Measurements from ENCODE around the gene RARRES2. TPM values are rescaled to one million over a fixed set of nuclear protein-coding genes. Genes with fewer than 3 reads are reported as not detected.

Gene RARRES2
- polyA plus RNA-seq, 1 of the 3 experiments (the other 2 are of a cell fraction): 0.43 TPM

DNA sequence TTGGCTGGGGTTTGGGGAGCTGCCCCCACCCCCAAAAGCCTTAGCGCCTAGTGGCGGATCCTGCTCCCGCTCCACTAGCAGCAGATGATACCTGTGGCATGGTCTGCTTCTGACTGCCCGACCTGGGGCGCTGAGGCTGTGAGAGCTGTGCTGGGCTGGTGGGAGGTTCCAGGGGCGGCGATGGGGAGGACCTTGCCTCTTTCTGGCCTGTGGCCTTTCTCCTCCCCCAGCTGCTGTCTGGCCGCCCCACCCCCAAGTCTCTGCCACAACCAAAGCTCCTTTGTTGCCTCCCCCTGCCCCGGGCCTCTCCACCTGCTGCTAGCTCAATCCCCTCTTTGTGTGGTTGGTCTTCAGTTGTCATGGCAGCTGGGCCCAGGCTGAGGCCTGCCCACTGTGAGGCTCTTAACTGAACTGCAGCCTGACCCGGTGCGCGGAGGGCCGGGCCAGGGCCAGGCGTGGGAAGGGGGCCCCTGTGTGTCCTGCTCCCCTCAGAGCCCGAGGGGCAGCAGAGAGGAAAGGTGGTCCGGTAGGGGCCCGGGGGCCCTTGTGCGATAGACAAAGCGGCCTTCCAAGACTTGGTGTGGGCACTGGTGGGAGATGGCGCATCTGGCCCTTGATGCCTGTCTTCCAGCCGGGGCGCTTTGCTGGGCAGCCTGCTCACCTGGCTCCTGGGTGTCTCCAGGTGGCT lies 42.4 kb upstream of the RARRES2 start:
- H3K4me1 ChIP-seq (ENCODE audit: control insufficient read depth in 1 of 2, insufficient read depth in 2 of 2, low read depth in 1 of 2, low read length in 1 of 2): peaks cover 0 to 60% of the 10 kb centered on the region in 2 experiments; a peak in 2 of 4 replicates
- whole genome bisulfite sequencing (ENCODE audit: low lambda C conversion rate): 97% methylated on average over 16 of the region's 22 CpGs
- H3K9me2 ChIP-seq: no peaks in the 10 kb centered on the region
- peaks cover 0 to 3% of the 10 kb centered on the region in 2 experiments for H3K36me3 ChIP-seq (replicated peaks in 1 of 2; ENCODE audit: control insufficient read depth in 1 of 2, insufficient read depth in 2 of 2, low read length in 1 of 2)
- no peak overlapping the region for H3K4me3 ChIP-seq (ENCODE audit: low read depth in 2 of 2, low read length in 1 of 2)
- H2AFZ ChIP-seq (ENCODE audit: low read depth): no peak overlapping the region
- CTCF ChIA-PET: interaction anchor here (0.9 to 1.2 kb wide), 3 partner anchors 12 to 579 kb away, joined by 3 read pairs; no protein-coding TSS in a partner anchor
- POLR2A ChIA-PET: interaction anchor here (0.7 to 2.6 kb wide), 2 partner anchors 15 to 22 kb away, joined by 3 to 22 read pairs; partner anchors contain the start of gene REPIN1
- no peaks in the 10 kb centered on the region for H3K9me3 ChIP-seq
- no peak overlapping the region for H3K9ac ChIP-seq
- H4K20me1 ChIP-seq (ENCODE audit: insufficient read depth): peaks cover 8% of the 10 kb centered on the region; the same call in 1 of the 2 replicates
- H3F3A ChIP-seq (replicated peaks; ENCODE audit: insufficient read depth): no peaks in the 10 kb centered on the region
- H3K27ac ChIP-seq (ENCODE audit: low read depth in 2 of 2, low read length in 1 of 2): peak overlapping the region in 1 of 2 experiments; percentile 39; a peak in 1 of 4 replicates
- H3K4me2 ChIP-seq: no peak overlapping the region
- DNase-seq: peak; percentile 49
- TF ChIP-seq, protein P1, sequence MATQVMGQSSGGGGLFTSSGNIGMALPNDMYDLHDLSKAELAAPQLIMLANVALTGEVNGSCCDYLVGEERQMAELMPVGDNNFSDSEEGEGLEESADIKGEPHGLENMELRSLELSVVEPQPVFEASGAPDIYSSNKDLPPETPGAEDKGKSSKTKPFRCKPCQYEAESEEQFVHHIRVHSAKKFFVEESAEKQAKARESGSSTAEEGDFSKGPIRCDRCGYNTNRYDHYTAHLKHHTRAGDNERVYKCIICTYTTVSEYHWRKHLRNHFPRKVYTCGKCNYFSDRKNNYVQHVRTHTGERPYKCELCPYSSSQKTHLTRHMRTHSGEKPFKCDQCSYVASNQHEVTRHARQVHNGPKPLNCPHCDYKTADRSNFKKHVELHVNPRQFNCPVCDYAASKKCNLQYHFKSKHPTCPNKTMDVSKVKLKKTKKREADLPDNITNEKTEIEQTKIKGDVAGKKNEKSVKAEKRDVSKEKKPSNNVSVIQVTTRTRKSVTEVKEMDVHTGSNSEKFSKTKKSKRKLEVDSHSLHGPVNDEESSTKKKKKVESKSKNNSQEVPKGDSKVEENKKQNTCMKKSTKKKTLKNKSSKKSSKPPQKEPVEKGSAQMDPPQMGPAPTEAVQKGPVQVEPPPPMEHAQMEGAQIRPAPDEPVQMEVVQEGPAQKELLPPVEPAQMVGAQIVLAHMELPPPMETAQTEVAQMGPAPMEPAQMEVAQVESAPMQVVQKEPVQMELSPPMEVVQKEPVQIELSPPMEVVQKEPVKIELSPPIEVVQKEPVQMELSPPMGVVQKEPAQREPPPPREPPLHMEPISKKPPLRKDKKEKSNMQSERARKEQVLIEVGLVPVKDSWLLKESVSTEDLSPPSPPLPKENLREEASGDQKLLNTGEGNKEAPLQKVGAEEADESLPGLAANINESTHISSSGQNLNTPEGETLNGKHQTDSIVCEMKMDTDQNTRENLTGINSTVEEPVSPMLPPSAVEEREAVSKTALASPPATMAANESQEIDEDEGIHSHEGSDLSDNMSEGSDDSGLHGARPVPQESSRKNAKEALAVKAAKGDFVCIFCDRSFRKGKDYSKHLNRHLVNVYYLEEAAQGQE (IDR thresholded peaks at IDR 0.05; ENCODE audit: low read depth, low read length): no peak
- no peak for TF ChIP-seq TEAD4 (IDR thresholded peaks at IDR 0.05; ENCODE audit: borderline replicate concordance, insufficient read depth)
- TF ChIP-seq, protein P2, sequence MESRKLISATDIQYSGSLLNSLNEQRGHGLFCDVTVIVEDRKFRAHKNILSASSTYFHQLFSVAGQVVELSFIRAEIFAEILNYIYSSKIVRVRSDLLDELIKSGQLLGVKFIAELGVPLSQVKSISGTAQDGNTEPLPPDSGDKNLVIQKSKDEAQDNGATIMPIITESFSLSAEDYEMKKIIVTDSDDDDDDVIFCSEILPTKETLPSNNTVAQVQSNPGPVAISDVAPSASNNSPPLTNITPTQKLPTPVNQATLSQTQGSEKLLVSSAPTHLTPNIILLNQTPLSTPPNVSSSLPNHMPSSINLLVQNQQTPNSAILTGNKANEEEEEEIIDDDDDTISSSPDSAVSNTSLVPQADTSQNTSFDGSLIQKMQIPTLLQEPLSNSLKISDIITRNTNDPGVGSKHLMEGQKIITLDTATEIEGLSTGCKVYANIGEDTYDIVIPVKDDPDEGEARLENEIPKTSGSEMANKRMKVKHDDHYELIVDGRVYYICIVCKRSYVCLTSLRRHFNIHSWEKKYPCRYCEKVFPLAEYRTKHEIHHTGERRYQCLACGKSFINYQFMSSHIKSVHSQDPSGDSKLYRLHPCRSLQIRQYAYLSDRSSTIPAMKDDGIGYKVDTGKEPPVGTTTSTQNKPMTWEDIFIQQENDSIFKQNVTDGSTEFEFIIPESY (IDR thresholded peaks at IDR 0.05; ENCODE audit: borderline replicate concordance, low read depth): no peak
- TF ChIP-seq JUND (IDR thresholded peaks at IDR 0.05): no peak
- TF ChIP-seq, protein P3, sequence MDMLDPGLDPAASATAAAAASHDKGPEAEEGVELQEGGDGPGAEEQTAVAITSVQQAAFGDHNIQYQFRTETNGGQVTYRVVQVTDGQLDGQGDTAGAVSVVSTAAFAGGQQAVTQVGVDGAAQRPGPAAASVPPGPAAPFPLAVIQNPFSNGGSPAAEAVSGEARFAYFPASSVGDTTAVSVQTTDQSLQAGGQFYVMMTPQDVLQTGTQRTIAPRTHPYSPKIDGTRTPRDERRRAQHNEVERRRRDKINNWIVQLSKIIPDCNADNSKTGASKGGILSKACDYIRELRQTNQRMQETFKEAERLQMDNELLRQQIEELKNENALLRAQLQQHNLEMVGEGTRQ (IDR thresholded peaks at IDR 0.05; ENCODE audit: borderline replicate concordance, low read depth, low read length): no peak
- TF ChIP-seq, protein P4, sequence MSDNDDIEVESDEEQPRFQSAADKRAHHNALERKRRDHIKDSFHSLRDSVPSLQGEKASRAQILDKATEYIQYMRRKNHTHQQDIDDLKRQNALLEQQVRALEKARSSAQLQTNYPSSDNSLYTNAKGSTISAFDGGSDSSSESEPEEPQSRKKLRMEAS (IDR thresholded peaks at IDR 0.05; ENCODE audit: low read depth): no peak
- TF ChIP-seq, protein P5, sequence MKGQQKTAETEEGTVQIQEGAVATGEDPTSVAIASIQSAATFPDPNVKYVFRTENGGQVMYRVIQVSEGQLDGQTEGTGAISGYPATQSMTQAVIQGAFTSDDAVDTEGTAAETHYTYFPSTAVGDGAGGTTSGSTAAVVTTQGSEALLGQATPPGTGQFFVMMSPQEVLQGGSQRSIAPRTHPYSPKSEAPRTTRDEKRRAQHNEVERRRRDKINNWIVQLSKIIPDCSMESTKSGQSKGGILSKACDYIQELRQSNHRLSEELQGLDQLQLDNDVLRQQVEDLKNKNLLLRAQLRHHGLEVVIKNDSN (IDR thresholded peaks at IDR 0.05; ENCODE audit: borderline replicate concordance, low read depth): no peak
- TF ChIP-seq MEF2A (IDR thresholded peaks at IDR 0.05; ENCODE audit: borderline replicate concordance, low read depth): no peak
- TF ChIP-seq MXI1 (IDR thresholded peaks at IDR 0.05; ENCODE audit: low read depth, low read length): no peak
- no peak for TF ChIP-seq EZH2phosphoT487 (IDR thresholded peaks at IDR 0.05; ENCODE audit: borderline replicate concordance, low read depth)
- no peak for TF ChIP-seq NFIC (IDR thresholded peaks at IDR 0.05; ENCODE audit: borderline replicate concordance)
- no peak for TF ChIP-seq EP300 (IDR thresholded peaks at IDR 0.05; ENCODE audit: borderline replicate concordance in 1 of 2, low read depth in 1 of 2, low read length in 1 of 2)
- H3K27me3 ChIP-seq (ENCODE audit: insufficient read depth): no peaks in the 10 kb centered on the region
- peaks cover 44% of the 10 kb centered on the region; the same call in 1 of the 2 replicates for H3K79me2 ChIP-seq (ENCODE audit: insufficient read depth)

Data from SK-N-SH (cell line).